Measurements from ENCODE around the gene BMPR1A.

Gene BMPR1A

DNA sequence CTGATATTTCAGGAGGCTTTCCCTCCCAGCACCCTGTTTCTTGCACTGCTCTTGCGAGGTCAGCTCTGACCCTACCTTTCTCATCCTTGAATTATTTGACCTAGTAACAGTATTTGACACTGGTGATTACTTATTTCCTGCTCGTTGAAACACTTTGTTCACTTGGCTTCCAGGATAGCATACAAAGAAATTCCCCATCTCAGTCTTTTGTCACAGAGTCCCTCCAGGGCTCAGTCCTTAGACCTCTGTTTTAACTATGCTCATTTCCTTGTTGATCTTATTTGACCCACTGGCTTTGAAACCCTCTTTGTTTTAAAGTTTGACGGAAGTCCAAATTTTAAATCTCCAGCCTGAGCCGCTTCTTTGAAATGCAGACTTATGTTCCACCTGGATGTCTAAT is 29.9 kb downstream of the BMPR1A start:
- peak overlapping the region; percentile 7 to 24 for H3K27ac ChIP-seq
- H3K4me3 ChIP-seq = no peak overlapping the region
- no peaks in the 10 kb centered on the region for H3K9me3 ChIP-seq
- H3K27me3 ChIP-seq = no peaks in the 10 kb centered on the region
- intact Hi-C loops (cut with DNase I; ENCODE audit: low total_unique reads) = no loop called here
- peaks cover 0 to 68% (median 28%) of the 10 kb centered on the region in 4 donors for H3K4me1 ChIP-seq
- no peaks in the 10 kb centered on the region for H3K36me3 ChIP-seq
- no peak for TF ChIP-seq CTCF (IDR thresholded peaks at IDR 0.05)
- DNase-seq = no peak

- Histone ChIP-seq H3K9me3 (no peaks in the 10 kb centered on the region), H3K36me3 (no peaks in the 10 kb centered on the region), H3K4me1 (peaks cover 0 to 60% (median 20%) of the 10 kb centered on the region in 4 donors), H3K27me3 (no peaks in the 10 kb centered on the region), H3K27ac (no peak overlapping the region), H3K4me3 (no peak overlapping the region)
- intact Hi-C loops (cut with DNase I; ENCODE audit: low total_unique reads) = no loop called here
- no peak for DNase-seq
- TF ChIP-seq CTCF (IDR thresholded peaks at IDR 0.05) = no peak
Measured at GRCh38 chr10:86790394-86790793, 34.0 kb downstream of the BMPR1A start.

DNA sequence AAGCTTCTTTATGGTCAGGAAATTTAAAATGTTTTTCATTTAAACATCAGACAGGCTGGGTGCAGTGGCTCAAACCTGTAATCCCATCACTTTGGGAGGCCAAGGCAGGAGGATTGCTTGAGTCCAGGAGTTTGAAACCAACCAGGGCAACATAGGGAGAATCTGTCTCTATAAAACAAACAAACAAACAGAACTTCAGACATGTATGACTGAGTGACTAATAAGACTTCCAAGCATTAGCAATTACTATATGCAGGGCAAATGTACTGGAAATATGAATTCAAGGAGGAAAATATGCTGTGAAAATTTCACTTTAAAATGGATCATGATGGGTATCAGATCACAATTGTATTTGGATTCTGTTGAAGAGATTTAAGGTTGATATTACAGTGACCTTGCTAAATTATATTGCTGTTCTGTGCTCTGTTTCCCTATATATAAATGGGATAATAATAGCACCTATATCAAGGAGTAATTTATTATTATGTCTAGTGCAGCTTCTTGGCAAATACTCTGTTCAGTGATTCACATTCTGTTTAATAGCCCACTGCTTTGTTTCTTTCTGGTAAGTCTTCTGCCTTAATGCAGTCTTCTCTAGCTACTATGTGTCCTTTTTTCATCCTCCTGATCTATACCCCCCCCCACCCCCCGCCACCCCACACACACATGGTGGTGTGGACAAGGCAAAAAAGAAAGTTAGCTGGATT is 36.2 kb downstream of the BMPR1A start:
- Histone ChIP-seq H3K27me3 (no peaks in the 10 kb centered on the region), H3K36me3 (no peaks in the 10 kb centered on the region), H3K9me3 (no peaks in the 10 kb centered on the region), H3K27ac (no peak overlapping the region), H3K4me1 (peaks cover 0 to 61% (median 23%) of the 10 kb centered on the region in 4 donors), H3K4me3 (no peak overlapping the region)
- TF ChIP-seq CTCF (IDR thresholded peaks at IDR 0.05) = no peak
- DNase-seq = no peak
- intact Hi-C loops (cut with DNase I; ENCODE audit: low total_unique reads) = no loop called here

- Histone ChIP-seq H3K27ac (peak overlapping the region; percentile 2 to 21), H3K4me1 (peaks cover 0 to 66% (median 26%) of the 10 kb centered on the region in 4 donors), H3K27me3 (no peaks in the 10 kb centered on the region), H3K9me3 (no peaks in the 10 kb centered on the region), H3K36me3 (no peaks in the 10 kb centered on the region), H3K4me3 (no peak overlapping the region)
- DNase-seq = no peak
- TF ChIP-seq CTCF (IDR thresholded peaks at IDR 0.05) = no peak
- intact Hi-C loops (cut with DNase I; ENCODE audit: low total_unique reads) = no loop called here
Measured at GRCh38 chr10:86793696-86794095, 37.3 kb downstream of the BMPR1A start.

GRCh38 chr10:86795353-86795752 is 38.9 kb downstream of the BMPR1A start:
- Histone ChIP-seq H3K36me3 (no peaks in the 10 kb centered on the region), H3K4me3 (no peak overlapping the region), H3K4me1 (peaks cover 0 to 78% (median 27%) of the 10 kb centered on the region in 4 donors), H3K27me3 (no peaks in the 10 kb centered on the region), H3K27ac (peak overlapping the region; percentile 14 to 18), H3K9me3 (no peaks in the 10 kb centered on the region)
- TF ChIP-seq CTCF (IDR thresholded peaks at IDR 0.05) = no peak
- intact Hi-C loops (cut with DNase I; ENCODE audit: low total_unique reads) = no loop called here
- DNase-seq = no peak
